ENCODE data around the gene MKLN1. TPM values are rescaled to one million over a fixed set of nuclear protein-coding genes. Genes with fewer than 3 reads are reported as not detected.
"Not testable (repeated sequence)": the region's sequence is repeated elsewhere in the genome, so short reads cannot be mapped to it uniquely, and the experiment has no call there.

The MKLN1 gene
- total RNA-seq, 4 donors from 2014 or later: 39.4 to 74.4 (median 53.2) TPM

DNA sequence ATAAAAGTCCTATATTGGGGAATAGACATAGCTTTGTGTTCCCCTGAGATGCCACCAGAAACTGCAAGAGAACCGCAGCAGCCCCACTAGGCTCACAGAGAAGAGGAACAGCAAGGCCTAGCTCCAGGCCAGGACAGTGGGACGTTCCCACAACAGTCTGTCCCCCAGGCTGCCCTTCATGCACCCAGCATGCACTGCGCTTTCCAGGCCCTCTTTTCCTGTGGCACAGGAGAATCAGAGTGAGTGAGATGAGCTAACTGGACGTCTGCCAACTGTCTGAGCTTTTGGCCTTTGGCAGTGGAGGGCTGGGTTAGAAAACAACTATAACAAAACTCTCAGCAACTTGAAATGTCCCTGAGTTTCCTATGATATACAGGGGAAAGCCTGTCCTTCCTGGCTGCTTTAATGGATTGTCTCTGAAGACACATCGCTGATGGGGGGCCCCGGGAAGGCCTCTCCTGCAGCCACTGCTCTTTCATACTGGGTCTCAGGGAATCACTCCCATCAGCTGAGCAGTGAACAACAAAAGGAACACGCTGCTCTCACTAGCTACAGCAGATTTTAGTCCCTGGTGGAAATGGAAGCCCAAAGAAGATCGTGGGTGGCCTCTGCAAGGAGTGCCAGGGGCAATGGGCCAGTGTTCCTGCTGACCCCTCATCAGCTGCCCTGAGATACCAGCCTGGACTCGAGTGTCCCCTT, 175.3 kb downstream of the MKLN1 start:
- TF ChIP-seq, protein P1, sequence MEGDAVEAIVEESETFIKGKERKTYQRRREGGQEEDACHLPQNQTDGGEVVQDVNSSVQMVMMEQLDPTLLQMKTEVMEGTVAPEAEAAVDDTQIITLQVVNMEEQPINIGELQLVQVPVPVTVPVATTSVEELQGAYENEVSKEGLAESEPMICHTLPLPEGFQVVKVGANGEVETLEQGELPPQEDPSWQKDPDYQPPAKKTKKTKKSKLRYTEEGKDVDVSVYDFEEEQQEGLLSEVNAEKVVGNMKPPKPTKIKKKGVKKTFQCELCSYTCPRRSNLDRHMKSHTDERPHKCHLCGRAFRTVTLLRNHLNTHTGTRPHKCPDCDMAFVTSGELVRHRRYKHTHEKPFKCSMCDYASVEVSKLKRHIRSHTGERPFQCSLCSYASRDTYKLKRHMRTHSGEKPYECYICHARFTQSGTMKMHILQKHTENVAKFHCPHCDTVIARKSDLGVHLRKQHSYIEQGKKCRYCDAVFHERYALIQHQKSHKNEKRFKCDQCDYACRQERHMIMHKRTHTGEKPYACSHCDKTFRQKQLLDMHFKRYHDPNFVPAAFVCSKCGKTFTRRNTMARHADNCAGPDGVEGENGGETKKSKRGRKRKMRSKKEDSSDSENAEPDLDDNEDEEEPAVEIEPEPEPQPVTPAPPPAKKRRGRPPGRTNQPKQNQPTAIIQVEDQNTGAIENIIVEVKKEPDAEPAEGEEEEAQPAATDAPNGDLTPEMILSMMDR (IDR thresholded peaks at IDR 0.05): no peak
- no peak for TF ChIP-seq POLR2A (IDR thresholded peaks at IDR 0.05)
- Histone ChIP-seq H3K4me1 (peaks cover 0 to 11% (median 0%) of the 10 kb centered on the region in 4 donors), H3K4me3 (no peak overlapping the region), H3K27me3 (no peaks in the 10 kb centered on the region), H3K36me3 (peaks cover 0 to 7% (median 0%) of the 10 kb centered on the region in 3 donors), H3K9me3 (no peaks in the 10 kb centered on the region), H3K27ac (no peak overlapping the region)
- DNase-seq: no peak

DNA sequence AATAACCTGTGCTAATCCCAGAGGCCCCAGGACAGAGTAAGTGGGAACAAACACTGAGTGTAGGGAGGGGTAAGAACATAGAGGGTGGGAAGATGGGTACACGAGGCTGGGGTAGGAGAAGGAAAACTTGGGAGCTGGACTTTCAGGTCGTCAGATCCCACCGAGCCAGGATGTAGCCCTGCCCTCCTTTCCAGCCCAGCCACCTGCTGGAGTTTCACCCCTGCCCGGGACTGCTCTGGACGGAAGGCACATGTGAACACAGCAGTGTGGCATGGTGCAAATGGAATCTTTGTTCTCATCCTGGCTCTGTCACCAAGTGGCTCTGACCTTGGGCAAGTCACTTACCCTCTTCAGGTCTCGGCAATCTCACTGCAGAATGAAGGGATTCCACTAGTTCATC, 176.0 kb downstream of the MKLN1 start:
- peaks cover 0 to 14% (median 0%) of the 10 kb centered on the region in 4 donors for H3K4me1 ChIP-seq
- no peak for DNase-seq

DNA sequence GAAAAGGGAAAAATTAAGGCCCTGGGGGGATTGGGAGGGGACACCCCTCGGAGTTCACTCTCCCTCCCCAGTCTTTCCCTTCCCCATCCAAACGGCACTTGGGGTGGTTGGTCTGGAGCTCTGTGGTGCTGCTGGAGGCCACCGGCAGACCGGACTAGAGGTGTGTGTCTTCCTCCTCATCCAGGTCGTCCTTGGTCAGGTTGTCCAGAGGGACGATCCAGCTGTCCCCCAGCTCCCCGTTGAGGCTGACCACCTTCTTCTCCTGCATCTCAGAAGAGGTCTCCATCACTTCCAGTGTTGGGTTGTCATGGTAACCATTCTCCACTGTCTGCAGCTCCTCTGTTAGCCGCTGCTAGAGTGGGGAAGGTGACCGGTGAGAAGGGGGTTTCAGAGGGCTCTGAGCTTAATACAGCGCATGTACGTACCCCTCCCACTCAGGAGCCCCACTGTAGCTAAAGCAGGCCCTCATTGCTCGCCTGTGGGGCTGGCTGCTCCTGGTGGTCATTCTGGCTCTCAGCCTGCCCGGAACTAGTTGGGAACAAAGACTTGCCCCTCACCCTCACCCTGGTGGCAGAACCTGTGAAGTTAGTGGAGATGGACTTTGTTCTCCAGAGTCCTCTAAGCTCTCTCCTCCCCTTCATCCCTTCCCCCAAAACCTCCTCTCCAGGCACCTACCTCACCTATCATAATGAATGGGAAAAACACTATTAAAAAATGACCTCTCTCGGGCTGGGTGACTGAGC, 176.7 kb downstream of the MKLN1 start:
- no peaks in the 10 kb centered on the region for H3K9me3 ChIP-seq
- no peak for DNase-seq
- no peaks in the 10 kb centered on the region for H3K27me3 ChIP-seq
- peaks cover 0 to 14% (median 0%) of the 10 kb centered on the region in 4 donors for H3K4me1 ChIP-seq
- H3K4me3 ChIP-seq: no peak overlapping the region
- H3K27ac ChIP-seq: no peak overlapping the region
- H3K36me3 ChIP-seq: no peaks in the 10 kb centered on the region
- TF ChIP-seq POLR2A (IDR thresholded peaks at IDR 0.05): no peak
- TF ChIP-seq, protein P1 (IDR thresholded peaks at IDR 0.05): no peak

More for the DNA sequence above, 176.0 kb downstream of the MKLN1 start:
- Histone ChIP-seq H3K27me3 (no peaks in the 10 kb centered on the region), H3K27ac (no peak overlapping the region), H3K4me3 (no peak overlapping the region), H3K9me3 (no peaks in the 10 kb centered on the region), H3K36me3 (peaks cover 0 to 2% (median 0%) of the 10 kb centered on the region in 3 donors)
- TF ChIP-seq POLR2A (IDR thresholded peaks at IDR 0.05): no peak
- TF ChIP-seq, protein P1 (IDR thresholded peaks at IDR 0.05): no peak

DNA sequence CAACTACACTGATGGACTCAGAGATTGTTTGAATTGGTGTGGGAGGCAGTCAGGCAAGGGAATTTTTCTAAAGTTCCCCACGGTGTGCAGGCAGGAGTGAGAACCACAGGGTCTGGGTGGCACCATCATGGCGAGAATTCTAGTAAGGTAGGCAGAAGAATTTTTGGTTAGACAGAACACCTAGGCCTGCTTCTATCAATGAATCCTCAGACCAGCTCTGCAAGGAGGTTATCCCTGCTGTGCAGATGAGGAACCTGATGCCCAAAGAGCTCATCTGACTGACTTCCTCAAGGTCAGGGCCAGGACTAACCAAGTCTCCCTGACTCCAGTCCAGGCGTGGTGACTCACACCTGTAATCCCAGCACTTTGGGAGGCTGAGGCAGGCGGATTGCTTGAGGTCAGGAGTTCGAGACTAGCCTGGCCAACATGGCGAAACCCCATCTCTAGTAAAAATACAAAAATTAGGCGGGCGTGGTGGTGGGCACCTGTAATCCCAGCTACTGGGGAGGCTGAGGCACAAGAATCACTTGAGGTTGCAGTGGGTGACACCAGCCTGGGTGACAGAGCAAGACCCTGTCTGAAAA, 177.5 kb downstream of the MKLN1 start:
- DNase-seq, H3K36me3 ChIP-seq, H3K27me3 ChIP-seq, H3K27ac ChIP-seq, H3K9me3 ChIP-seq, H3K4me3 ChIP-seq: not testable (repeated sequence)
- H3K4me1 ChIP-seq: peaks cover 0 to 14% (median 0%) of the 10 kb centered on the region in 4 donors

DNA sequence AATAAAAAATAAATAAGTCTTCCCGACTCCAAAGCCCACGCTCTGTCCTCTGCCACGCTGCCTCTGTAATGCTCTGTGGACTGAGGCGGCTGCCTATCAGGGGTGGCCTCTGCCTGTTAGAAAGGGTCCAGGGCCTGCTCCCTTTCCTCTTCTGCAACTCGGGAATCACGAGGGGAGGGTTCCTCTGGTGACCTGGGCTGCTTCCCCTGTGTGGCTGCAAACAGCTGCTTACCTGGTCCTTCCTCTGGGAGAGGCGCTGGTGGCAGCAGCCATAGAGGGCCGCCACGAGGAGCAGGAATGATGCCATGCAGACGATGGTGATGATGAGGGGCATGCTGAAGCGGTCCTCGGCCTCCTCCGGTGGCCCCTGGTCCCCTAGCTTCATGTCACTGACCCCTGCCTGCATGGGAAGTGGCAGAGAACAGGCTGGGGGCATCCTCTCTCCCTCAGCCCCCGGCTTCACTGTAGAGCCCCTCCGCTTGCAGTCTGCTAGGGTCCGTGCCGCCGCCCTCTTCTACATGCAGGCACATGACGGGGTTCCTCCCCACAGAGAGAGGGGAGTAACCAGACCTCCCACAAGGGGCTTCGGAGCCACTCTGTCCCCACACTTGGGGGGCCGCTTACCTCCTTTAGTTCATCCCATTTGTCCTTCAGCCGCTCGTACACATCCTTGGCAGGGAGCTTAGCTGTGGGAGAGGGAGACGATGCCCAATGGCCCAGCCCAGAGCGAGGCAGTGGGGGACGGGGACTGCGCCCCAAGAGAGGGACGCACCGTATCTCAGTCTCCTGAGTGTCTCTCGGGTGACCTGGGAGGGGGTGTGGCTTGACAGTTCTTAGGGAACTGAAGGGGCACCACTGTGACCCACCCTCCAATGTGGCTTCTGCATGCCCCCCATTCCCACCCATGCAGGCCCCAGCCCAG, 178.2 kb downstream of the MKLN1 start:
- Histone ChIP-seq H3K36me3 (no peaks in the 10 kb centered on the region), H3K27me3 (no peaks in the 10 kb centered on the region), H3K27ac (no peak overlapping the region), H3K4me3 (peak overlapping the region in 1 of 4 donors; percentile 5), H3K4me1 (peaks cover 0 to 14% (median 0%) of the 10 kb centered on the region in 4 donors), H3K9me3 (no peaks in the 10 kb centered on the region)
- DNase-seq: no peak
- TF ChIP-seq, protein P1 (IDR thresholded peaks at IDR 0.05): no peak
- no peak for TF ChIP-seq POLR2A (IDR thresholded peaks at IDR 0.05)

Measured in Peyer's patch (tissue), 4 donors.